Measurements from ENCODE around the gene LATS2.

Gene LATS2

DNA sequence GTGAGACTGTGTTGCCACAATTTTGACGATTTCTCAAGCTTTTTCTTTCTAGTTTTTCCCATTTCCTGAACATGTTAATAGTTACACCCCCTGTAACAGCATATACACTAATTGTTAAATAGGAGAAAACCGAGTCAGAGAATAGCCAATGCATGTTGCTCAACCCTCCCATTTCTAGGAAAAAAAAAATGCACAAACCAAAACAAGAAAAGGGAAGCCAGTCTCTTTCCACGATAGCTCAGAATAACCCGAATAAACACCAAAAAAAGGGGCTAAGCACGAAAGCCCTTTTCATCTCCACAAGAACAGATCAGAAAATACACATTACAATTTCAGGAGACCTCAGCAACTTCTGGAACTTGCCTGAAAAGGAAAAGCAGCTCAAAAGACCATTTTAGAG lies 16.3 kb downstream of the LATS2 start:
- ATAC-seq (ENCODE audit: insufficient read depth, low read depth) (no peak), DNase-seq (no peak)
- no peak overlapping the region for H3K4me3 ChIP-seq (ENCODE audit: low read depth in 1 of 2, low read length in 2 of 2)
- H3K9me3 ChIP-seq (ENCODE audit: insufficient read depth, low read length, severe bottlenecking): no peaks in the 10 kb centered on the region
- no peak overlapping the region for H3K9ac ChIP-seq (ENCODE audit: low read depth, low read length)
- TF ChIP-seq EZH2 (IDR thresholded peaks at IDR 0.05; ENCODE audit: borderline replicate concordance, low read depth, low read length, severe bottlenecking): no peak
- no peak for TF ChIP-seq CTCF (IDR thresholded peaks at IDR 0.05; ENCODE audit: borderline replicate concordance, extremely low read depth, low read length, poor library complexity, severe bottlenecking)
- H3K27ac ChIP-seq (ENCODE audit: low read length): no peak overlapping the region
- no peaks in the 10 kb centered on the region for H3K4me1 ChIP-seq (ENCODE audit: insufficient read depth, low read length)
- H3K79me2 ChIP-seq (ENCODE audit: insufficient read depth, low read length): no peaks in the 10 kb centered on the region
- no peak overlapping the region for H2AFZ ChIP-seq (ENCODE audit: low read depth, low read length)
- no peaks in the 10 kb centered on the region for H4K20me1 ChIP-seq (ENCODE audit: insufficient read depth, low read length)
- no peaks in the 10 kb centered on the region for H3K36me3 ChIP-seq (ENCODE audit: insufficient read depth, low read length)
- no peak overlapping the region for H3K4me2 ChIP-seq (ENCODE audit: insufficient read depth, low read length)
- H3K27me3 ChIP-seq (ENCODE audit: insufficient read depth, low read length, poor library complexity): peaks cover 3% of the 10 kb centered on the region

DNA sequence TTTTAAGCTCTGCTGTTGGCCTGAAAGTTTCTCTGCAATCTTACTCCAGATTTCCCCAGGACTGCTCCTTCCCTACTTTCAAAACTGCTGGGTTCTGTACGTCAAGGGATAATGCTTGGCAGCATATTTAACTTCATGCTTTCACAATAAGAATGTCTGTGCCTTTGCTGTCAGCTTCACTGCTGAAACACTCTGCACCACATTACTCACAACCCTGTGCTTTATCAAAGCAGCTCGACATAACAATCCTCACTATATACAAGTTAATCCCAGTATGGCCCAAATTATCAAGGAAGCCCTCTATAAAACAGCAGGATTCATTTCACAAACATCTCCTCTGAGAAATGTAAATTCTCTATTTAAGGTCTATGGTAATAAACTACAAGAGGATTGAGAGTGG lies 17.5 kb downstream of the LATS2 start:
- ATAC-seq (ENCODE audit: insufficient read depth, low read depth) (no peak), DNase-seq (no peak)
- Histone ChIP-seq H3K36me3 (ENCODE audit: insufficient read depth, low read length) (no peaks in the 10 kb centered on the region), H3K9ac (ENCODE audit: low read depth, low read length) (no peak overlapping the region), H3K4me1 (ENCODE audit: insufficient read depth, low read length) (no peaks in the 10 kb centered on the region), H2AFZ (ENCODE audit: low read depth, low read length) (no peak overlapping the region), H3K27ac (ENCODE audit: low read length) (no peak overlapping the region), H4K20me1 (ENCODE audit: insufficient read depth, low read length) (no peaks in the 10 kb centered on the region), H3K4me3 (ENCODE audit: low read depth in 1 of 2, low read length in 2 of 2) (no peak overlapping the region), H3K27me3 (ENCODE audit: insufficient read depth, low read length, poor library complexity) (peaks cover 3% of the 10 kb centered on the region), H3K4me2 (ENCODE audit: insufficient read depth, low read length) (no peak overlapping the region), H3K79me2 (ENCODE audit: insufficient read depth, low read length) (no peaks in the 10 kb centered on the region), H3K9me3 (ENCODE audit: insufficient read depth, low read length, severe bottlenecking) (no peaks in the 10 kb centered on the region)
- no peak for TF ChIP-seq EZH2 (IDR thresholded peaks at IDR 0.05; ENCODE audit: borderline replicate concordance, low read depth, low read length, severe bottlenecking)
- no peak for TF ChIP-seq CTCF (IDR thresholded peaks at IDR 0.05; ENCODE audit: borderline replicate concordance, extremely low read depth, low read length, poor library complexity, severe bottlenecking)

DNA sequence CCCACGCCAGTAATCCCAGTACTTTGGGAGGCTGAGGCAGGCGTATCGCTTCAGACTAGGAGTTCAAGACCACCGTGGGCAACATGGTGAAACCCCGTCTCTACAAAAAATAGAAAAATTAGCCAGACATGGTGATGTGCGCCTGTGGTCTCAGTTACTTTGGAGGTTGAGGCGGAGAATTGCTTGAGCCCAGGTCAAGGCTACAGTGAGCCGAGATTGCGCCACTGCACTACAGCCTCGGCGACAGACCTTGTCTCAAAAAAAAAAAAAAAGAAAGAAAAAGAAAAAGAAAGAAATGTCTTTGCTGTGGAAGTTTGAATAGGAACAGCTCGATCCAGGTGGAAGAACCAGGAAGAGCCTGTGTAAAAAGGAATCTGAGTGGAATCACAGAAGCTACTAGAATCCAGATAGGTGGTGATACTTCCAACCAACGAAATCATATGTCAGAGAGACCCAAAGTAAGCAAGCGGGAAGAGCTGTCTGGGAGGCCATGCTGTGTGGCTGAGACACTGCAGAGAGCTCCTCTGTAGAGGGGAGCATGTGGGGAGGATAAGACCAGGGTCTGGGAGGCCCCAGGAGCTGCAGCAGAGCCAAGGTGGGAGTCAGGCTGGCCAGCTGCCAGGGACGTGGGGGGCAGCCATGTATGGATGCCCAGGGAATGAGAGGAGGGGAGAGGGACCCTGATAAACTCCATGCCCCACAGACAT lies 21.1 kb downstream of the LATS2 start:
- H3K36me3 ChIP-seq (ENCODE audit: insufficient read depth, low read length): no peaks in the 10 kb centered on the region
- no peak overlapping the region for H3K4me3 ChIP-seq (ENCODE audit: low read depth in 1 of 2, low read length in 2 of 2)
- no peaks in the 10 kb centered on the region for H4K20me1 ChIP-seq (ENCODE audit: insufficient read depth, low read length)
- no peak overlapping the region for H3K27ac ChIP-seq (ENCODE audit: low read length)
- no peak overlapping the region for H3K4me2 ChIP-seq (ENCODE audit: insufficient read depth, low read length)
- H3K9me3 ChIP-seq (ENCODE audit: insufficient read depth, low read length, severe bottlenecking): no peaks in the 10 kb centered on the region
- ATAC-seq (ENCODE audit: insufficient read depth, low read depth) (no peak), DNase-seq (no peak)
- no peak for TF ChIP-seq CTCF (IDR thresholded peaks at IDR 0.05; ENCODE audit: borderline replicate concordance, extremely low read depth, low read length, poor library complexity, severe bottlenecking)
- TF ChIP-seq EZH2 (IDR thresholded peaks at IDR 0.05; ENCODE audit: borderline replicate concordance, low read depth, low read length, severe bottlenecking): no peak
- H3K9ac ChIP-seq (ENCODE audit: low read depth, low read length): no peak overlapping the region
- H3K79me2 ChIP-seq (ENCODE audit: insufficient read depth, low read length): no peaks in the 10 kb centered on the region
- no peak overlapping the region for H2AFZ ChIP-seq (ENCODE audit: low read depth, low read length)
- H3K4me1 ChIP-seq (ENCODE audit: insufficient read depth, low read length): no peaks in the 10 kb centered on the region
- H3K27me3 ChIP-seq (ENCODE audit: insufficient read depth, low read length, poor library complexity): peaks cover 3% of the 10 kb centered on the region

Data from DND-41 (cell line).